DND-41 (cell line): Measurements from ENCODE around the gene ODAD4.
A peak's percentile ranks its signal among the peaks of the same experiment; 100 is the strongest.

Experiments
- ATAC-seq: fragments of 200-7000 bp; cut with Tn5 transposase; 3 replicates; pipeline ENCODE4 v1.9.1; 2021; ENCODE audit warnings: low read depth; ENCODE audit not compliant: insufficient read depth
- DNase-seq: peaks from one replicate; pipeline ENCODE4 v3.0.0-alpha.2; 2020
- H2AFZ ChIP-seq: 2 replicates; pipeline ENCODE4 v1.6.0; 2012; ENCODE audit warnings: low read depth, low read length
- H3K27ac ChIP-seq: 2 replicates; pipeline ENCODE4 v1.5.1; 2012; ENCODE audit warnings: low read length, inconsistent platforms
- H3K27me3 ChIP-seq: fragments of 200-600 bp; sonication (generic); 2 replicates; pipeline ENCODE4 v1.6.0; 2012; ENCODE audit warnings: low read length, mild to moderate bottlenecking, inconsistent platforms; ENCODE audit not compliant: insufficient read depth, poor library complexity
- H3K36me3 ChIP-seq: 2 replicates; pipeline ENCODE4 v1.5.1; 2012; ENCODE audit warnings: low read length, inconsistent platforms; ENCODE audit not compliant: insufficient read depth
- H3K4me1 ChIP-seq: 2 replicates; pipeline ENCODE4 v1.5.1; 2012; ENCODE audit warnings: mild to moderate bottlenecking, low read length; ENCODE audit not compliant: insufficient read depth
- H3K4me2 ChIP-seq: 2 replicates; pipeline ENCODE4 v1.6.0; 2012; ENCODE audit warnings: mild to moderate bottlenecking, moderate library complexity, low read length, inconsistent platforms; ENCODE audit not compliant: insufficient read depth
- H3K4me3 ChIP-seq, 2 experiments: fragments of 200-600 bp in 1 of 2; shearing (Covaris generic) in 1 of 2; 2 replicates each; pipeline ENCODE4 v1.5.1; 2012 to 2016; ENCODE audit warnings: inconsistent platforms in 2 of 2, low read length in 2 of 2, mild to moderate bottlenecking in 2 of 2, low read depth in 1 of 2, moderate library complexity in 1 of 2
- H3K79me2 ChIP-seq: 2 replicates; pipeline ENCODE4 v1.6.0; 2012; ENCODE audit warnings: low read length, inconsistent platforms; ENCODE audit not compliant: insufficient read depth
- H3K9ac ChIP-seq: 2 replicates; pipeline ENCODE4 v1.6.0; 2012; ENCODE audit warnings: low read depth, mild to moderate bottlenecking, inconsistent platforms, low read length, moderate library complexity
- H3K9me3 ChIP-seq: 2 replicates; pipeline ENCODE4 v1.5.1; 2012; ENCODE audit warnings: low read length, moderate library complexity, mild to moderate bottlenecking, inconsistent platforms; ENCODE audit not compliant: insufficient read depth, severe bottlenecking
- H4K20me1 ChIP-seq: 2 replicates; pipeline ENCODE4 v1.6.0; 2012; ENCODE audit warnings: low read length; ENCODE audit not compliant: insufficient read depth
- EZH2 ChIP-seq: IDR thresholded peaks from 3 replicates; pipeline ENCODE4 v1.6.1; 2012; ENCODE audit warnings: borderline replicate concordance, low read depth, mild to moderate bottlenecking, moderate library complexity, low read length, inconsistent platforms; ENCODE audit not compliant: severe bottlenecking
- TF ChIP-seq, protein P1 (sequence below): IDR thresholded peaks from 2 replicates; pipeline ENCODE4 v1.5.1; 2012; ENCODE audit warnings: borderline replicate concordance, low read length, moderate library complexity, mild to moderate bottlenecking; ENCODE audit not compliant: poor library complexity, severe bottlenecking; ENCODE audit errors: extremely low read depth

The ODAD4 gene

GRCh38 chr17:41932816-41933389, 2.5 kb downstream of the ODAD4 start:
- Histone ChIP-seq H3K27ac (peak overlapping the region; percentile 58), H3K4me1 (peaks cover 43% of the 10 kb centered on the region), H3K4me2 (peak overlapping the region; percentile 32; the same call in 1 of the 2 replicates), H3K9me3 (no peaks in the 10 kb centered on the region), H3K27me3 (no peaks in the 10 kb centered on the region), H3K79me2 (peaks cover 16% of the 10 kb centered on the region), H2AFZ (peak overlapping the region; percentile 73), H4K20me1 (no peaks in the 10 kb centered on the region), H3K4me3 (0 out of 4 replicates have a peak overlapping the region, but pooled peaks of 1 of the 2 experiments have one; percentile 14), H3K36me3 (no peaks in the 10 kb centered on the region), H3K9ac (peak overlapping the region; percentile 25)
- TF ChIP-seq, protein P1, sequence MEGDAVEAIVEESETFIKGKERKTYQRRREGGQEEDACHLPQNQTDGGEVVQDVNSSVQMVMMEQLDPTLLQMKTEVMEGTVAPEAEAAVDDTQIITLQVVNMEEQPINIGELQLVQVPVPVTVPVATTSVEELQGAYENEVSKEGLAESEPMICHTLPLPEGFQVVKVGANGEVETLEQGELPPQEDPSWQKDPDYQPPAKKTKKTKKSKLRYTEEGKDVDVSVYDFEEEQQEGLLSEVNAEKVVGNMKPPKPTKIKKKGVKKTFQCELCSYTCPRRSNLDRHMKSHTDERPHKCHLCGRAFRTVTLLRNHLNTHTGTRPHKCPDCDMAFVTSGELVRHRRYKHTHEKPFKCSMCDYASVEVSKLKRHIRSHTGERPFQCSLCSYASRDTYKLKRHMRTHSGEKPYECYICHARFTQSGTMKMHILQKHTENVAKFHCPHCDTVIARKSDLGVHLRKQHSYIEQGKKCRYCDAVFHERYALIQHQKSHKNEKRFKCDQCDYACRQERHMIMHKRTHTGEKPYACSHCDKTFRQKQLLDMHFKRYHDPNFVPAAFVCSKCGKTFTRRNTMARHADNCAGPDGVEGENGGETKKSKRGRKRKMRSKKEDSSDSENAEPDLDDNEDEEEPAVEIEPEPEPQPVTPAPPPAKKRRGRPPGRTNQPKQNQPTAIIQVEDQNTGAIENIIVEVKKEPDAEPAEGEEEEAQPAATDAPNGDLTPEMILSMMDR = no peak
- no peak for TF ChIP-seq EZH2
- ATAC-seq = no peak
- no peak for DNase-seq

DNA sequence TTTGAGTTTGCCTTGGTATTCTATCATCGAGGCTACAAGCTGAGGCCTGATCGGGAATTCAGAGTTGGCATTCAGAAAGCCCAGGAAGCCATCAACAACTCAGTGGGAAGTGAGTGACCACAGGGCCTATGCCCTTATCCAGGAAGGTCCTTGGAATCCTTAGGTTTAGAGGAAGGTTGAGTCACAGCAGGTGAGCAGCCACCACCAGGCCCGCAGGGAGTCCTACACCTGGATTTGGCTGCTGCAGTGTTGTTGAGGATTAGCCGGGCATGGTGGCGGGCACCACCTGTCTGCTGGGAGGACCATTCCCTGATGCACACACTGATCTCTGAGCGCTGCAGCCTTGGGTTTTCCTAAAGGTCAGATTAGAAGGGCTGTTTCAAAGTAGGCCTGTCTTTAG, 5.2 kb downstream of the ODAD4 start:
- DNase-seq (no peak), ATAC-seq (no peak)
- H4K20me1 ChIP-seq = no peaks in the 10 kb centered on the region
- peaks cover 27% of the 10 kb centered on the region for H3K4me1 ChIP-seq
- no peak overlapping the region for H3K4me3 ChIP-seq
- no peaks in the 10 kb centered on the region for H3K79me2 ChIP-seq
- no peak for TF ChIP-seq EZH2
- TF ChIP-seq, protein P1 = no peak
- H3K27me3 ChIP-seq = no peaks in the 10 kb centered on the region
- no peaks in the 10 kb centered on the region for H3K36me3 ChIP-seq
- no peak overlapping the region for H2AFZ ChIP-seq
- H3K4me2 ChIP-seq = no peak overlapping the region
- H3K9me3 ChIP-seq = no peaks in the 10 kb centered on the region
- no peak overlapping the region for H3K9ac ChIP-seq
- no peak overlapping the region for H3K27ac ChIP-seq

- no peaks in the 10 kb centered on the region for H4K20me1 ChIP-seq
- no peaks in the 10 kb centered on the region for H3K79me2 ChIP-seq
- no peak overlapping the region for H3K9ac ChIP-seq
- ATAC-seq (no peak), DNase-seq (no peak)
- H3K27me3 ChIP-seq = no peaks in the 10 kb centered on the region
- H3K9me3 ChIP-seq = no peaks in the 10 kb centered on the region
- H3K4me3 ChIP-seq = no peak overlapping the region
- H2AFZ ChIP-seq = no peak overlapping the region
- no peak for TF ChIP-seq EZH2
- TF ChIP-seq, protein P1 = no peak
- no peak overlapping the region for H3K27ac ChIP-seq
- no peaks in the 10 kb centered on the region for H3K36me3 ChIP-seq
- peaks cover under 1% of the 10 kb centered on the region; the same call in 1 of the 2 replicates for H3K4me1 ChIP-seq
- H3K4me2 ChIP-seq = no peak overlapping the region
Measured at GRCh38 chr17:41937970-41938954, 7.8 kb downstream of the ODAD4 start.
